ENCODE measurements around the gene PDSS2.
"Not testable (repeated sequence)": the region's sequence is repeated elsewhere in the genome, so short reads cannot be mapped to it uniquely, and the experiment has no call there.

GRCh38 chr6:107164299-107164698, 295.1 kb downstream of the PDSS2 start:
- TF ChIP-seq CTCF (conservative IDR thresholded peaks at IDR 0.05; ENCODE audit: low read depth, low read length); EZH2 (IDR thresholded peaks at IDR 0.05; ENCODE audit: borderline replicate concordance, low read depth, low read length, poor library complexity, severe bottlenecking): not testable (repeated sequence)
